Activated CD4-positive, alpha-beta T cell treated with anti-CD3 and anti-CD28 coated beads, Interleukin-2, amount 10 ng/mL, durations not matched to agents 24 days and 14 days (primary cell): ENCODE data around the gene CMPK2. TPM values are rescaled to one million over a fixed set of nuclear protein-coding genes. Genes with fewer than 3 reads are reported as not detected.

Experiments used
- DNase-seq: peaks from one replicate; pipeline ENCODE4 v3.0.0; 2022
- H3K27ac Mint-ChIP-seq: one replicate; pipeline ENCODE4 v1.8.0; 2022; ENCODE audit warnings: mild to moderate bottlenecking, mixed read lengths
- H3K27me3 Mint-ChIP-seq: one replicate; pipeline ENCODE4 v1.8.0; 2022; ENCODE audit warnings: mixed read lengths
- H3K36me3 Mint-ChIP-seq: one replicate; pipeline ENCODE4 v1.8.0; 2022; ENCODE audit warnings: low read depth, mild to moderate bottlenecking, mixed read lengths
- H3K4me1 Mint-ChIP-seq: one replicate; pipeline ENCODE4 v1.8.0; 2021; ENCODE audit warnings: mixed read lengths
- H3K4me3 Mint-ChIP-seq: one replicate; pipeline ENCODE4 v1.8.0; 2022; ENCODE audit warnings: mild to moderate bottlenecking, moderate library complexity, mixed read lengths
- H3K9me3 Mint-ChIP-seq: one replicate; pipeline ENCODE4 v1.8.0; 2021; ENCODE audit warnings: mixed read lengths
- intact Hi-C: fragments of 100-400 bp; cut with micrococcal nuclease; formaldehyde crosslinking; loops from one replicate; pipeline ENCODE4 v1.15.1; 2023
- total RNA-seq: library from RNA; stranded (reverse); gene quantifications from 2 replicates; pipeline ENCODE4 v1.2.3, GENCODE V29; 2022

CMPK2 gene
- total RNA-seq, 1 donor from 2014 or later: 6.9 TPM

DNA sequence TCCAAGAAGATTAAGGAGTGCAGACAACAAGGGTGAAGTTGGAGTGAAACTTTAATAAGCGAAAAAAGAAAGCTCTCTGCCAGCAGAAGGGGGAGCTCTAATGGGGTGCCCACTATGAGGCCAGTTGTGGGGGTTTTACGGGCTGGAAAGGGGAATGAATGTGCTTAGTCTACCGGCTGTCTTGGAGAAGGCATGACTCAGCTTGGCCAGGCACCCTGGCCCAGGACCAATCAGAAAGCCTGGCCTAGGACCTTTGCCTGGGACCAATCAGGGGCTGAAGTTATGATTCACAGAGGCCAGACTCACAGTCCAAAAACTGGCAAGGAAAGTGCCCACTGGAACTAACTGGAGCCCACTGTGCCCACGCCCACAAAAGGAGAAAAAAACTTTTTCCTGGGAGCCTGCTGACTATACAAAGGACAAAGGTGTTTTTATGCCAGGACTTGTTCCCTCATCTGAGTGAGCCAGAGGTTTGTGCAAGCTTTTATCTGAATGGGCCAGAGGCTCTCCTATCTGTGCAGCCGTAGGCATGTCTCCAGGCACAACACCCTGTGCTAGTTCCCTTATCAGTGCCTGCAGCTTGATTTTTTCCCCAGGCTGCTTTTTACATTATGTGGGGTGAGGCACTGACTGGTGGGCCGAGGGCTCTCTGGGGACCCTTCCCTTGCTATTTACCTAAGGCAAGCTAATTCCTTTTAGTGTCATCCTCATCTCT is 18.6 kb downstream of the CMPK2 start:
- H3K4me1 Mint-ChIP-seq: peaks cover 26% of the 10 kb centered on the region
- no peak for DNase-seq

DNA sequence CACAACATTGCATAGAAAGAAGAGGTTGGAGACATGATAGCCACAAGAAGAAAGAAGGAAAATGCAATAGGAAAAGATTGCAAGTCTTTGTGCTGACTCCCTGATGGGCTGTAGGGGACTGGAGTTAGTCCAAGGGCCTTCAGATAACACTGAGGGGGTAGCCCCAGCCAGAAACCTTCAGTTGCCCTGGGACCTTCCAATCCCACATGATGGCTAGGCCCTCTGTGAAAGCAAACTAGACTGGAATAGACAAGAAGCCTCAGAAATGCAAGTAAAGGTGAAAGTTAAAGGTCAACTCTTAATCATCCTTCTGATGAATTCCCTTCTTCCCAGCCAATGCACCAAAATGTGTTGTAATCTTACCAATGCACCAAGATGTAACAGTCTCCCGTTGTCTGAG is 19.2 kb downstream of the CMPK2 start:
- no peak overlapping the region for H3K27ac Mint-ChIP-seq
- H3K4me1 Mint-ChIP-seq: peaks cover 24% of the 10 kb centered on the region
- peaks cover 26% of the 10 kb centered on the region for H3K9me3 Mint-ChIP-seq

More for the DNA sequence above, 18.6 kb downstream of the CMPK2 start:
- Mint-ChIP-seq H3K4me3 (no peak overlapping the region), H3K36me3 (peaks cover 91% of the 10 kb centered on the region), H3K9me3 (peaks cover 26% of the 10 kb centered on the region), H3K27me3 (no peaks in the 10 kb centered on the region), H3K27ac (no peak overlapping the region)
- intact Hi-C loops: loop anchor here (2.0 kb wide), 1 partner anchor 18 kb away; the partner anchor contains the start of gene CMPK2

DNA sequence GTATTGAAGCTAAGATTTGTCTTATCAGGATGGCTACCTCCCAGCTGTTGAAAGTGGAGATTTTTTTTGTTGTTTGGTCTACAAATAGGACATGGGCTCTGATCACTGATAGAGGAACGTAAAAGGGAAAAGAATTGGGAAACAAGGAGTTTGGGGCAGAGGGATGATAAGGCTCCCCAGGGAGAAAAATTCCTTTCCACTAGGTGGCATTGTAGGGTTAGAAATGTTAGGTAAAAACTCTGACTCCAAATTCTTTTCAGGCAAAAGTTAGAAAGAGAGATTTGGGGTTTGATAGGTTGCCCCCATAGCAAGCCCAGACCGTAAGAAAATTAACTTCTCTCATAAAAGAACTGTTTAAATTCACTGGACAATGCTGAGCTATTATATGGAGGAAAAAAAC is 19.8 kb downstream of the CMPK2 start:
- H3K36me3 Mint-ChIP-seq: peaks cover 88% of the 10 kb centered on the region
- no peak for DNase-seq
- intact Hi-C loops: loop anchor here (2.0 kb wide), 1 partner anchor 19 kb away; the partner anchor contains the start of gene CMPK2

More for the DNA sequence above, 19.2 kb downstream of the CMPK2 start:
- DNase-seq: no peak
- intact Hi-C loops: loop anchor here (2.0 kb wide), 1 partner anchor 18 kb away; the partner anchor contains the start of gene CMPK2
- peaks cover 91% of the 10 kb centered on the region for H3K36me3 Mint-ChIP-seq
- H3K4me3 Mint-ChIP-seq: no peak overlapping the region
- H3K27me3 Mint-ChIP-seq: no peaks in the 10 kb centered on the region

DNA sequence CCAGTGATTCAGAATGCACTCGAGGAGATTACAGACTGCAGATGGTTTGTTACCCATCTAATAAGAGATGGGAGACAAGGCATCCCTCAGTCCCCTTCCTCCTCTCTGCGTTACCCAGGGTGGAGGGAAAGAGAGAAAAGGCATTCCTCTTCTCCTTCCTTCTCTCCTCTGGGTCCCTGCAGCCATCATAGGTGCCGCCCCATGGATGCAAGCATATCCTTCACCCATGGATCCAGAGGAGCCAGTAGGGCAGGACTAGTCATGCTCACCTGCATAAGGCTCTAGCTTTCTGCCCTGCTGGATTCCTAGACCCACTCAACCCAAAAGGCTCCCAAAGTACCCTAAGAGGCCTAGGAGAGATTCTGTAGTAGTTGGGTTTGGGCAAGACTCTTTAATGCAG is 20.4 kb downstream of the CMPK2 start:
- peaks cover 26% of the 10 kb centered on the region for H3K9me3 Mint-ChIP-seq
- H3K4me3 Mint-ChIP-seq: no peak overlapping the region
- peaks cover 84% of the 10 kb centered on the region for H3K36me3 Mint-ChIP-seq
- peak; percentile 70 for DNase-seq
- intact Hi-C loops: no loop called here
- H3K27ac Mint-ChIP-seq: no peak overlapping the region
- peaks cover 18% of the 10 kb centered on the region for H3K4me1 Mint-ChIP-seq
- no peaks in the 10 kb centered on the region for H3K27me3 Mint-ChIP-seq

More for the DNA sequence above, 19.8 kb downstream of the CMPK2 start:
- no peak overlapping the region for H3K4me3 Mint-ChIP-seq
- peaks cover 21% of the 10 kb centered on the region for H3K4me1 Mint-ChIP-seq
- no peaks in the 10 kb centered on the region for H3K27me3 Mint-ChIP-seq
- H3K9me3 Mint-ChIP-seq: peaks cover 26% of the 10 kb centered on the region
- H3K27ac Mint-ChIP-seq: no peak overlapping the region

DNA sequence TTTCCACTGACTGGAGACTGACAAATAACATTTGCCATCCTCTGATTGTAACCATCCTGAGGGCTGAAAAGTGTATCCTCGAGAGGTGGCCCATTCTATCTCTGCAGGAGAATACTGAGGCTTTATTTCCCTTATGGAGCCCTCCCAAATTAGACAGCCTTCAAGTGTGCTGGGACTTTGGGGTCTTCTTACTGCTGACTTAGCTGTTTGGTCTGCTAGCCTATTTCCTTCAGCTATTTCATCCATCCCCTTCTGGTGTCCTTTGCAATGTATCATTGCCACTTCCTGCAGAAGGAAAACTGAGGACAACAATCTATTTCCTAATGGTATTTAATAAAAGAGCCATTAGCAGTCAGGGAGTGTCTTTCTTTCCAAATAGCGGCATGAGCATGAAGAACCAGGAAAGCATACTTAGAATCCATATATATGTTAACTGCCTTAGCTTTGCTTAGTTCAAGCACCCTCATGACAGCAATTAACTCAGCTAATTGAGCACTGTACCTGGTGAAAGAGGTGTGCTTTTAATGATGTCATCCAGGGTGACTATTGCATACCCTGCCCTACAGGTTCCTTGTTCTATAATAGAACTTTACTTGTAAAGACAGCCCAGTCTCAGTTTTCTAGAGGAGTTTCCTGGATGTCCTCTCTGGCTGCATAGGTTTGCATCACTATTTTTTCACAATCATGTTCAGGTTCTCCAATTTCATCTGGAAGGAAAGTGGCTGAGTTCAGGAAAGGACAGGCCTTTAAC is 24.0 kb downstream of the CMPK2 start:
- DNase-seq: no peak
- H3K9me3 Mint-ChIP-seq: peaks cover 14% of the 10 kb centered on the region
- no peak overlapping the region for H3K4me3 Mint-ChIP-seq
- intact Hi-C loops: no loop called here
- H3K36me3 Mint-ChIP-seq: peaks cover 74% of the 10 kb centered on the region
- H3K4me1 Mint-ChIP-seq: peaks cover 5% of the 10 kb centered on the region
- H3K27ac Mint-ChIP-seq: no peak overlapping the region
- H3K27me3 Mint-ChIP-seq: no peaks in the 10 kb centered on the region

DNA sequence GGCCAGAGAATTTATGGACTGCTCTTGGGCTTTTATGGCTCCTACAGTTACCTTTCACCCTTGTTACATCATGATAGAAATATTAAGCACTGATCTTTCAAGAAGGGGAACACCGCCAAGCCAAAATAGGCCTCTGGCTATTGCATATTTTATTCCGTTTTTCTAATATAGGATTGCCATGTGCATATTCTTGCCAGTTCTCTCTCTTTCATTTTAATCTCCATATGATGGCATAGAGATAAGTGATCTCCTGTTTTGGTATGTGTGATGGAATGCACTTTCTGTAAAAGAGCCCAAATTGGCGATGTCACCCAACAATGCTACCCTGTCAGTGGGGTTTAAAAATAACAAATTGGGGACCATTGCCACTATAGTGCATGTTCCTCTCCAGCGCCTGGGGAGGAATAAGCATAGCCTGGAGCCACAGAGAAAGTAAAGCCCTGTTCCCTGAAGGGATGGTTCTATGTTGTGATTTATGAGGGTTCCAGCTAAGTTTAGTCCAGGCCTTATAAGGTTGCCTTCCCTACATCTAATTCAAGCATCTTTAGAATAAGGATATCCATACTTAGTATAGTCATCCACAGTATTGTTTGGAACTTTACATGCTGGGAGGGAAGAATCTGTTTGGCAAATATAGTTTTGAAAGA is 26.9 kb downstream of the CMPK2 start:
- intact Hi-C loops: no loop called here
- Mint-ChIP-seq H3K4me3 (no peak overlapping the region), H3K4me1 (peaks cover 12% of the 10 kb centered on the region), H3K36me3 (peaks cover 55% of the 10 kb centered on the region), H3K9me3 (no peaks in the 10 kb centered on the region), H3K27me3 (no peaks in the 10 kb centered on the region), H3K27ac (no peak overlapping the region)
- DNase-seq: no peak

DNA sequence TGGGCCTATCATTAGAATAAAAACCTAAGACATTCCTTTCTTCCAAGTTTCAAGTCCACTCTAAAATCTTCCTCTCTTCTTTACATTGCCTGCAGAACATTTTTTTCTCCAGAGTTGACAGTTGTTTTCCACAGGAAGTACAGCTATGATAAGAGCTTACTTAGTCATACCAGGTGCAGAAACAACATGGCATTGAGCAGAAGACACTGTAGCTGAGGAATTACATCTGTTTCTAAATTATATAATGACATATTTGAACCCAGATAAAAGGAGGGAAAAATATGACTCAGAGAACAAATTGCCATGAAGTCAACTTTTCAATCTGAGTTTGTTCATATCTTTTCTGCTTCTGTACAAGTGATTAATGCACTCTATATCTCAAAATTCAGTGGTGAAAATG is 30.2 kb downstream of the CMPK2 start:
- Mint-ChIP-seq H3K4me1 (peaks cover 21% of the 10 kb centered on the region), H3K27me3 (no peaks in the 10 kb centered on the region), H3K4me3 (no peak overlapping the region), H3K36me3 (peaks cover 52% of the 10 kb centered on the region), H3K9me3 (peaks cover 11% of the 10 kb centered on the region), H3K27ac (peak overlapping the region; percentile 30)
- intact Hi-C loops: loop anchor here (1.0 to 2.0 kb wide), 3 partner anchors 9 to 73 kb away; partner anchors contain the start of gene CMPK2
- DNase-seq: no peak

DNA sequence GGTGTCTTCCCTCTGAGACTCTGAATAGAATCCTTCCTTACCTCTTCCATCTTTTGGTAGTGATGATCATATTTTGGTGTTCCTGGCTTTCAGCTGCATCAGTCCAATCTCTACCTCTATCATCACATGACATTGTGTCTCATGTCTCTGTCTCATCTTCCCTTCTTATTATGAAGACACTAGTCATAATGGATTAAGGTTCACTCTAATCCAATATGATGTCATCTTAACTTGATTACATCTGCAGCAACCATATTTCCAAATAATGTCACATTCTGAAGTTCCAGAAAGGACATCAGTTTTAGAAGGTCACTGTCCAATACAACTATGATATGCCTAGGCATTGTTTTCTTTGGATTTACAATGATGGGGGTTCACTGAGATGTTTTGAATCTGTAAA is 31.5 kb downstream of the CMPK2 start:
- Mint-ChIP-seq H3K27ac (no peak overlapping the region), H3K9me3 (peaks cover 17% of the 10 kb centered on the region), H3K36me3 (peaks cover 46% of the 10 kb centered on the region), H3K4me1 (peaks cover 21% of the 10 kb centered on the region), H3K4me3 (no peak overlapping the region), H3K27me3 (no peaks in the 10 kb centered on the region)
- DNase-seq: no peak
- intact Hi-C loops: loop anchor here (2.0 kb wide), 1 partner anchor 75 kb away; no protein-coding TSS in a partner anchor

DNA sequence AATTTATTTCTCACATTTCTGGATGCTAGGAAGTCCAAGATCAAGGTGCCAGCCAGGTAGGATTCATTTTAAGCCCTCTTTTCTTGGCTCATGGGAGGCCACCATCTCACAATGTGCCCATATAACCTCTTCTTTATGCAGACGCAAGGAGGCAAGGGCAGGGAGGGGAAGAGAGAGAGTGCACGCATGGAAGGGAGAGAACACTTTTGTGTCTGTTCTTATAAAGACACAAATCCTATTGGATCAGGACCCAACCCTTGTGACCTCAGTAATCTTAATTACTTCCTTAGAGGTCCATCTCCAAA is 32.5 kb downstream of the CMPK2 start:
- no peaks in the 10 kb centered on the region for H3K27me3 Mint-ChIP-seq
- intact Hi-C loops: no loop called here
- H3K4me3 Mint-ChIP-seq: peak overlapping the region; percentile 73
- peaks cover 41% of the 10 kb centered on the region for H3K36me3 Mint-ChIP-seq
- peak; percentile 69 for DNase-seq
- H3K4me1 Mint-ChIP-seq: peaks cover 21% of the 10 kb centered on the region
- peaks cover 17% of the 10 kb centered on the region for H3K9me3 Mint-ChIP-seq
- H3K27ac Mint-ChIP-seq: peak overlapping the region; percentile 78

DNA sequence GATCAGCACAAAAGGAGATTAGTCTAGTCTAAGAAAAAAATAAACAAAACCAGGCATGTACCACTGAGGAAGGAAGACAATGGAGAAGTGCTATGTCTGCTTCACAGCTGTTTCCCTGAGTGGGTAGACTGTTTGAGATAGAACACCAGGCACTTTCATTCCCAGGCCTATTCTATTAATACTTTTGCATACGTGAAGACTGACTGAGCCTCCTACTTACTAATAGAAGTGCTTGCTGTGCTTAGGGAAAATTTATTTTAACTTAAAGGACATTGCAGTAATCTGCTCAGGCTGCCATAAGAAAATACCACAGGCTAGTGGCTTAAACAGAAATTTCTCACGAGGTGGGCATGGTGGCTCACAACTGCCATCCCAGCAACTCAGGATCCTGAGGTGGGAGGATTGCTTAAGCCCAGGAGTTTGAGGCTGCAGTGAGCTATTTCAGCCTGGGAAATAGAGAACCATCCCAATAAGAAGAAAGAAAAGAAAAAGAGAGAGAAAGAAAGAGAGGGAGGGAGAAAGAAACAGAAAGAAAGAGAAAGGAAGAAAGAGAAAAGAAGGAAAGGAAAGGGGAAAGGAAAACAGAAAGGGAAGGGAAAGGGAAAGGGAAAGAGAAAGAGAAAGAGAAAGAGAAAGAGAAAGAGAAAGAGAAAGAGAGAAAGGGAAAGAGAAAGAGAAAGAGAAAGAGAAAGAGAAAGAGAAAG is 33.0 kb downstream of the CMPK2 start:
- intact Hi-C loops: no loop called here
- Mint-ChIP-seq H3K36me3 (peaks cover 38% of the 10 kb centered on the region), H3K4me1 (peaks cover 25% of the 10 kb centered on the region), H3K27me3 (no peaks in the 10 kb centered on the region), H3K27ac (peak overlapping the region; percentile 78), H3K9me3 (peaks cover 17% of the 10 kb centered on the region), H3K4me3 (peak overlapping the region; percentile 73)
- DNase-seq: no peak

DNA sequence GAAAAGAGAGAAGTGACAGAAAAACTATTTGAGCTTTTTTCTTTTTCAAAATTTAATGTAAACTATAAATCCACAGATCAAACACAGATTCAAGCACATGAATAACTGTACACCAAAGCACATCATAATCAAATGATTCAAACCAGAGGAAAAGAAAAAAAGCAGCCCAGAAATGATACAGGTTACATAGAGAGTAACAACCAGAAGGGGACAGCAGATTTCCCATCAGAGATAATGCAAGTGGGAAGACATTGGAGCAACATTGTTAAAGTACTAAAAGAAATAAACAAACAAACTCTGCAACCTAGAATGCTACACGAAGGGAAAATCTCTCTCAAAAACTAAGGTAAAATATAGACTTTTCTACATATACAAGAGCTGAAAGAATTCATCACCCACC is 34.5 kb downstream of the CMPK2 start:
- intact Hi-C loops: no loop called here
- no peak for DNase-seq
- peaks cover 33% of the 10 kb centered on the region for H3K4me1 Mint-ChIP-seq
- H3K9me3 Mint-ChIP-seq: peaks cover 17% of the 10 kb centered on the region
- no peak overlapping the region for H3K27ac Mint-ChIP-seq
- peaks cover 2% of the 10 kb centered on the region for H3K27me3 Mint-ChIP-seq
- no peak overlapping the region for H3K4me3 Mint-ChIP-seq
- H3K36me3 Mint-ChIP-seq: peaks cover 40% of the 10 kb centered on the region

DNA sequence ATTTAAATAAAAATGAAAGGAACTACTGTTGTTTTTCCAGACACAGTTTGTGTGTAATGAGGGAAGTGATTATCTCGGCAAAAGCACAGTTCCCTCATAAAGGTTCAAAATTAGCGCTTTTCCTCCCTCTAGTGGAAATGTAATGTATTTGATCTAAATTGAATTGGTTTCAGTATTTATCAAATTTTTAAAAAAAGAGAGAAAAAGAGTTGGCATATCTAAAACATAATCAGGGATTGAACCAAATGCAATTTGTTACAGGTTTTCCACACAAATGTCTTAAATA is 37.5 kb downstream of the CMPK2 start:
- Mint-ChIP-seq H3K4me3 (no peak overlapping the region), H3K27me3 (peaks cover 7% of the 10 kb centered on the region), H3K36me3 (peaks cover 28% of the 10 kb centered on the region), H3K4me1 (peaks cover 21% of the 10 kb centered on the region), H3K27ac (no peak overlapping the region), H3K9me3 (peaks cover 17% of the 10 kb centered on the region)
- no peak for DNase-seq
- intact Hi-C loops: loop anchor here (10.0 kb wide), 1 partner anchor 187 kb away; no protein-coding TSS in a partner anchor

DNA sequence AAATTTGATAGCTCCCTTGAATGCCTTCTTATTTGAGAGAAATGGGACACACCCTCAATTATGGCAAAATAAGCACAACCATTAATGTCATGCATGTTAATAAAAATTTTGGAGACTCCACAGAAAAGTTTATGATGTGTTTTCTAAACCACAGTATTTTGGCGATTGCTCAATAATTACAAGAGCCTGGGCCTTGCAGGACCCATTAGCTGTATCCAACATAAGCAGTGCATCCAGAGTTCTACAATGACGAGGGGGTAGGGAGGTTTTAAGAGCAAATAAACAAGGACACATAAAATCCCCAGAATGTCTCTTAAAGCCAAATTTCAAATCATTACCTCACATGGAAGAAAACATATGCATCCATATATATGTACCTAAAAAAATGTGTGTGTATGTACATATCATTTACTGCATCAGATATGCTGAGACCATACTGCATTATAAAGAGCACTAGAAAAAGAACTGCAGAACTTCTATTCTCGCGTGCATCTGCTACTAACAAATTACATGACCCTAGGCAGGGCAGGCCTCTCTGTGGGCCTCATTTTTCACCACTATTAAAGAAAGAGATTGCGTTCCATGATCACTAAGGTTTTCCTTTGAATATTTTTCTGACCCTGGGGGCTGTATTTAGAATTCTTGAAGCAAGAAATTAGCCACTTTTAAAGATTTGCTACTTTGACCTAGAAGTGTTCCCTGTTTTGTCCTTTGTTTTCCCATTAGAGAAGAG is 38.0 kb downstream of the CMPK2 start:
- H3K9me3 Mint-ChIP-seq: peaks cover 17% of the 10 kb centered on the region
- no peak for DNase-seq
- peaks cover 9% of the 10 kb centered on the region for H3K27me3 Mint-ChIP-seq
- H3K27ac Mint-ChIP-seq: no peak overlapping the region
- peaks cover 24% of the 10 kb centered on the region for H3K36me3 Mint-ChIP-seq
- H3K4me3 Mint-ChIP-seq: no peak overlapping the region
- H3K4me1 Mint-ChIP-seq: peaks cover 16% of the 10 kb centered on the region
- intact Hi-C loops: loop anchor here (2.0 to 10.0 kb wide), 2 partner anchors 49 to 187 kb away; partner anchors contain the start of gene RSAD2
